HEK293T (cell line): ENCODE data around the gene TRPC3.

ENCODE experiments used
- CTCF ChIA-PET: fragments of 350-600 bp; formaldehyde crosslinking; extraction: SDS; loops from one replicate; lab custom pipeline; 2021; ENCODE audit warnings: antibody characterized with exemption, inconsistent platforms; lab: Yijun Ruan, JAX
- POLR2A ChIA-PET: fragments of 350-600 bp; formaldehyde crosslinking; extraction: SDS; loops from one replicate; lab custom pipeline; 2020; ENCODE audit warnings: antibody characterized with exemption, inconsistent platforms; lab: Yijun Ruan, JAX
- DNase-seq: peaks from one replicate; pipeline ENCODE4 v3.0.0; 2012; ENCODE audit warnings: mixed read lengths; ENCODE audit errors: extremely low spot score
- ARNT ChIP-seq: fragments of 450-650 bp; IDR thresholded peaks from 2 replicates; pipeline ENCODE4 v1.6.1; 2017; ENCODE audit warnings: mild to moderate bottlenecking
- BHLHE40 ChIP-seq: fragments of 450-650 bp; IDR thresholded peaks from 2 replicates; pipeline ENCODE4 v1.6.1; 2016; ENCODE audit warnings: mild to moderate bottlenecking, moderate library complexity, borderline replicate concordance
- CTBP1 ChIP-seq: fragments of 450-650 bp; IDR thresholded peaks from 2 replicates; pipeline ENCODE4 v1.6.1; 2016; ENCODE audit warnings: borderline replicate concordance
- ELF4 ChIP-seq: fragments of 450-650 bp; IDR thresholded peaks from 2 replicates; pipeline ENCODE4 v1.6.1; 2017; ENCODE audit warnings: antibody characterized with exemption
- FOXA1 ChIP-seq: fragments of 450-650 bp; IDR thresholded peaks from 2 replicates; pipeline ENCODE4 v1.6.1; 2016; ENCODE audit warnings: mild to moderate bottlenecking
- FOXK2 ChIP-seq: fragments of 450-650 bp; IDR thresholded peaks from 2 replicates; pipeline ENCODE4 v1.6.1; 2016; ENCODE audit warnings: mild to moderate bottlenecking
- FOXM1 ChIP-seq: fragments of 450-650 bp; IDR thresholded peaks from 2 replicates; pipeline ENCODE4 v1.6.1; 2017; ENCODE audit warnings: mild to moderate bottlenecking, borderline replicate concordance
- HDGF ChIP-seq: fragments of 450-650 bp; IDR thresholded peaks from 2 replicates; pipeline ENCODE4 v1.6.1; 2017; ENCODE audit warnings: antibody characterized with exemption, borderline replicate concordance
- L3MBTL2 ChIP-seq: fragments of 450-650 bp; conservative IDR thresholded peaks from 2 replicates; pipeline ENCODE4 v1.6.1; 2016; ENCODE audit warnings: mild to moderate bottlenecking
- LEF1 ChIP-seq: fragments of 450-650 bp; IDR thresholded peaks from 2 replicates; pipeline ENCODE4 v1.6.1; 2017; ENCODE audit warnings: mild to moderate bottlenecking, borderline replicate concordance
- NFRKB ChIP-seq: fragments of 450-650 bp; IDR thresholded peaks from 2 replicates; pipeline ENCODE4 v1.6.1; 2016; ENCODE audit warnings: mild to moderate bottlenecking, moderate library complexity
- PKNOX1 ChIP-seq: fragments of 450-650 bp; IDR thresholded peaks from 2 replicates; pipeline ENCODE4 v1.6.1; 2016
- SP1 ChIP-seq: fragments of 450-650 bp; IDR thresholded peaks from 2 replicates; pipeline ENCODE4 v1.6.1; 2017
- SUZ12 ChIP-seq: fragments of 450-650 bp; IDR thresholded peaks from 2 replicates; pipeline ENCODE4 v1.6.1; 2016; ENCODE audit warnings: mild to moderate bottlenecking
- TARDBP ChIP-seq: fragments of 450-650 bp; IDR thresholded peaks from 2 replicates; pipeline ENCODE4 v1.6.1; 2016
- ZNF384 ChIP-seq: fragments of 450-650 bp; IDR thresholded peaks from 2 replicates; pipeline ENCODE4 v1.6.1; 2016

The TRPC3 gene

GRCh38 chr4:121989715-121990114 is 37.9 kb upstream of the TRPC3 start:
- TF ChIP-seq NFRKB (no peak), L3MBTL2 (peak; percentile 23; the same call in 1 of the 2 replicates)
- peak; percentile 67 for DNase-seq
- ChIA-PET CTCF (interaction anchor here (0.7 to 1.2 kb wide), 3 partner anchors 9 to 71 kb away, joined by 3 read pairs; no protein-coding TSS in a partner anchor), POLR2A (interaction anchor here (1.2 kb wide), 1 partner anchor 162 kb away, joined by 3 read pairs; no protein-coding TSS in a partner anchor)

- POLR2A ChIA-PET = interaction anchor here (1.2 kb wide), 1 partner anchor 163 kb away, joined by 3 read pairs; no protein-coding TSS in a partner anchor
- no peak for TF ChIP-seq HDGF
- TF ChIP-seq LEF1 = no peak
- no peak for TF ChIP-seq FOXM1
- no peak for TF ChIP-seq PKNOX1
- no peak for TF ChIP-seq SUZ12
- TF ChIP-seq BHLHE40 = no peak
- no peak for TF ChIP-seq ZNF384
Observed at GRCh38 chr4:121988950-121989349, 37.1 kb upstream of the TRPC3 start.

GRCh38 chr4:121980643-121981042 is 28.8 kb upstream of the TRPC3 start:
- CTCF ChIA-PET = no interaction called here
- TF ChIP-seq SUZ12 = no peak
- no peak for DNase-seq
- POLR2A ChIA-PET = no interaction called here

More at GRCh38 chr4:121988950-121989349, 37.1 kb upstream of the TRPC3 start:
- DNase-seq = no peak
- CTCF ChIA-PET = interaction anchor here (0.9 to 1.2 kb wide), 2 partner anchors 9 to 14 kb away, joined by 3 read pairs; no protein-coding TSS in a partner anchor

DNA sequence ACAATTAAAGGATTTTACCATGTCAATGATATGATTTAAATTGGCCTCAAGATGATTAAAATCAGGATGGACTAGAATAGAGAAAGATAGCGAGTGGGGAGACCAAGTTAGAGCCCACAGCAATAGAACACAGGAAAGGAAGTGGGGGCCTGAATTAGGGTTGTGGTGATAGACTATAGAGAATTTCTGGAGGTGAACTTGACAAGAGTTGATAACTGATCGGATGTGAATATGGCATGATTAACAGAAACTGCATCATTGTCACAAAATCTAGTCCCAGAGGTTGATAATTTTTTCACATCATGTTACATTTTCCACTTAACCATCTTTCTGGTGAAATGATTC is 26.3 kb upstream of the TRPC3 start:
- no peak for DNase-seq
- POLR2A ChIA-PET = no interaction called here
- CTCF ChIA-PET = no interaction called here
- TF ChIP-seq PKNOX1 (no peak), NFRKB (no peak), ARNT (no peak), SUZ12 (no peak), TARDBP (no peak), CTBP1 (no peak), ELF4 (no peak)

DNA sequence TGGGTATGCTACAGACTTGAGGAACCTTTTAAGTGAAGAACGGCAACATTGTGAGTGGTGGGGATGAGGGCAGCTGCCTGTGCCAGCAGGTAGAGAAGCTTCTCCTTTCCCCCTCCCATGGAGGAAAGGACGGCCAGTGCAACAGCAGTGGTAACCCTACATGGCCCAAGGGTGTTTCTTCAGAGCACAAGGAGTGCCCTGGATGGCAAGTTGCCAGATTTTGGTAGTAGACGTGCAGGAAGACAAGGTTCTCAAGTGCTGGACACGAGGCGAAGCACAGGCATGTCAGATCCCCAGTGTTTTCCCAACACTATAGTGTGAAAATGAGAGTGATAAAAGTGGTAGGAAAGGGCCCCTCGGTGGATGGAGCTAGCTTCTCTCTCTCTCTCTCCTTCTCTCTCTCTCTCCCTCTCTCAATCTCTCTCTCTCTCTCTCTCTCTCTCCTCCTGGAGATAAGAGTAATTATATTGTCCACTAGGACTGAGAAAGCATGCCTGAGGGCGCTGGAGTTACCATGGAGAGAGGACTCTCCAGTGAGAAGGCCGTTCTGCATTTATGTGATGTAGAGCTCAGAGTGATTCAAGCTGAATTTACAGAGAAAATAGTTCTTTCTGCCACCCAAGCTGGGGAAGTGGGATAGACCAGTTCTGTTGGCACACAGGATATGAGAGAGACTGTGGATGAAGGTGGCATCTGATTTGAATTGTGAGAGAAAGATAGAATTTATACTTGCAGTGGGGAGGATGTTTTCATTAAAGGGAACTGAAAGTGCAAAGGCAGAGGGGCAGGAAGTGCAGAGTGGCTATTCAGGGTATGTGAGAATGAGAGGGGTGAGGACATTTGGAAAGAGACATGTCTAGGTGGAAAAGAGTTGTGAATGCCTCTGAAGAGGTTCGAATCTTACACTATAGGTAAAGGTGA is 25.7 kb upstream of the TRPC3 start:
- POLR2A ChIA-PET = no interaction called here
- TF ChIP-seq HDGF (no peak), FOXK2 (no peak), SP1 (no peak), TARDBP (no peak), ARNT (no peak), BHLHE40 (no peak), SUZ12 (no peak), ELF4 (no peak), LEF1 (no peak), CTBP1 (no peak), NFRKB (no peak), PKNOX1 (no peak), ZNF384 (no peak), FOXA1 (no peak), L3MBTL2 (no peak), FOXM1 (no peak)
- DNase-seq = no peak
- CTCF ChIA-PET = no interaction called here

DNA sequence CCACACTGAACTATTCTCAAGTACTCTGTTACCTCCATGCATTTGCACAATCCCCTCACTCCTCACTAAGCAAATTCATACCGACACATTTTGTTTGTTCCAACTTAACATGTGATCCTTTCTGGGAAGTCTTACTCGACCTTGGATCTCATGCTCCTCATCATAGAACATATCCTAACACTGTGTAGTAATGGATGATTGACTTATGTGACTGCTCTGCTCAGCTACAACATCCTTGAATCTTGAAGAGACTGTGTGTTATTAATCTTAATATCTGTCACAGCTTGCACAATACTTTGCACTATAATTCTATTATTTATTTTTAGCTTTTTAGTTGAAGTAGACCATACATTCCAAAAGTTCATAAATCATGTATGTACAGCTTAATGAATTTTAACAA is 23.9 kb upstream of the TRPC3 start:
- POLR2A ChIA-PET = no interaction called here
- CTCF ChIA-PET = no interaction called here
- TF ChIP-seq NFRKB (no peak), FOXA1 (no peak)
- no peak for DNase-seq

- POLR2A ChIA-PET = no interaction called here
- CTCF ChIA-PET = no interaction called here
- no peak for TF ChIP-seq FOXM1
- no peak for TF ChIP-seq L3MBTL2
- no peak for TF ChIP-seq PKNOX1
- TF ChIP-seq ARNT = no peak
- no peak for TF ChIP-seq SP1
- TF ChIP-seq LEF1 = no peak
- no peak for TF ChIP-seq FOXK2
- TF ChIP-seq SUZ12 = no peak
- DNase-seq = no peak
Observed at GRCh38 chr4:121973816-121974215, 22.0 kb upstream of the TRPC3 start.
